ENCODE data around the gene PDIK1L. TPM values are rescaled to one million over a fixed set of nuclear protein-coding genes. Genes with fewer than 3 reads are reported as not detected.

Gene PDIK1L
- total RNA-seq, 1 experiment from 2014 or later: 11.9 TPM

- no peak for TF ChIP-seq CTCF (IDR thresholded peaks at IDR 0.05; ENCODE audit: unreplicated experiment)
- Mint-ChIP-seq H3K4me3 (ENCODE audit: low read depth, unreplicated experiment) (no peak overlapping the region), H3K27ac (ENCODE audit: unreplicated experiment) (no peak overlapping the region), H3K36me3 (ENCODE audit: insufficient read depth, unreplicated experiment) (no peaks in the 10 kb centered on the region), H3K9me3 (ENCODE audit: low read depth, unreplicated experiment) (no peaks in the 10 kb centered on the region), H3K27me3 (ENCODE audit: unreplicated experiment) (peaks cover 21% of the 10 kb centered on the region), H3K4me1 (ENCODE audit: low read depth, unreplicated experiment) (peaks cover 7% of the 10 kb centered on the region)
- intact Hi-C loops (cut with micrococcal nuclease; ENCODE audit: unreplicated experiment): no loop called here
- DNase-seq: no peak
- BruUV-seq (replicated peaks): no TSS peak
- CTCF ChIA-PET: no interaction called here
Measured at GRCh38 chr1:26094677-26095383, 16.8 kb upstream of the PDIK1L start.

- Mint-ChIP-seq H3K27me3 (ENCODE audit: unreplicated experiment) (peaks cover 13% of the 10 kb centered on the region), H3K36me3 (ENCODE audit: insufficient read depth, unreplicated experiment) (no peaks in the 10 kb centered on the region), H3K9me3 (ENCODE audit: low read depth, unreplicated experiment) (no peaks in the 10 kb centered on the region), H3K27ac (ENCODE audit: unreplicated experiment) (no peak overlapping the region), H3K4me1 (ENCODE audit: low read depth, unreplicated experiment) (peaks cover 7% of the 10 kb centered on the region), H3K4me3 (ENCODE audit: low read depth, unreplicated experiment) (no peak overlapping the region)
- BruUV-seq (replicated peaks): no TSS peak
- CTCF ChIA-PET: no interaction called here
- no peak for DNase-seq
- no peak for TF ChIP-seq CTCF (IDR thresholded peaks at IDR 0.05; ENCODE audit: unreplicated experiment)
- intact Hi-C loops (cut with micrococcal nuclease; ENCODE audit: unreplicated experiment): no loop called here
Measured at GRCh38 chr1:26096471-26096870, 15.2 kb upstream of the PDIK1L start.

- Mint-ChIP-seq H3K4me1 (ENCODE audit: low read depth, unreplicated experiment) (no peaks in the 10 kb centered on the region), H3K27me3 (ENCODE audit: unreplicated experiment) (peaks cover 3% of the 10 kb centered on the region), H3K27ac (ENCODE audit: unreplicated experiment) (no peak overlapping the region), H3K4me3 (ENCODE audit: low read depth, unreplicated experiment) (no peak overlapping the region), H3K36me3 (ENCODE audit: insufficient read depth, unreplicated experiment) (no peaks in the 10 kb centered on the region), H3K9me3 (ENCODE audit: low read depth, unreplicated experiment) (no peaks in the 10 kb centered on the region)
- DNase-seq: no peak
- BruUV-seq (replicated peaks): no TSS peak
- CTCF ChIA-PET: no interaction called here
- no peak for TF ChIP-seq CTCF (IDR thresholded peaks at IDR 0.05; ENCODE audit: unreplicated experiment)
- intact Hi-C loops (cut with micrococcal nuclease; ENCODE audit: unreplicated experiment): no loop called here
Measured at GRCh38 chr1:26097696-26098095, 13.9 kb upstream of the PDIK1L start.

- Mint-ChIP-seq H3K27ac (ENCODE audit: unreplicated experiment) (no peak overlapping the region), H3K9me3 (ENCODE audit: low read depth, unreplicated experiment) (no peaks in the 10 kb centered on the region), H3K36me3 (ENCODE audit: insufficient read depth, unreplicated experiment) (no peaks in the 10 kb centered on the region), H3K27me3 (ENCODE audit: unreplicated experiment) (no peaks in the 10 kb centered on the region), H3K4me1 (ENCODE audit: low read depth, unreplicated experiment) (no peaks in the 10 kb centered on the region), H3K4me3 (ENCODE audit: low read depth, unreplicated experiment) (no peak overlapping the region)
- no peak for DNase-seq
- BruUV-seq (replicated peaks): no TSS peak
- intact Hi-C loops (cut with micrococcal nuclease; ENCODE audit: unreplicated experiment): no loop called here
- TF ChIP-seq CTCF (IDR thresholded peaks at IDR 0.05; ENCODE audit: unreplicated experiment): no peak
- CTCF ChIA-PET: no interaction called here
Measured at GRCh38 chr1:26098602-26099001, 13.0 kb upstream of the PDIK1L start.
